ENCODE measurements around the gene CHRNA9.

DNA sequence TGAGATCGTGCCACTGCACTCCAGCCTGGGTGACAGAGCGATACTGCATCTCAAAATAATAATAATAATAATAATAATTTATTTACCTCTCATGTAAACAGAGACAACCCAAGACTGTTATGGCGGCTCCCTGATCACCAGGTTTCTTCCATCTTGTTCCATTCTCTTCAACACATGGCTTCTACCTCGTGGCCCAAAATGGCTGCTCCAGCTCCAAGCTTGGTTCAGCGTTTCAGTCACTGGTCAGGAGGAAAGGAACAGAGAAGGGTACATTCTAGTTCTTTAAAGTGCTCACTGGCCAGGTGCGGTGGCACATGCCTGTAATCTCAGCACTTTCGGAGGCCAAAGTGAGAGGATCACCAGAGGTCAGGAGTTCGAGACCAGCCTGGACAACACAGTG, 24.9 kb upstream of the CHRNA9 start:
- TF ChIP-seq CTBP1 (IDR thresholded peaks at IDR 0.05; ENCODE audit: borderline replicate concordance), result no peak
- TF ChIP-seq FOXM1 (IDR thresholded peaks at IDR 0.05; ENCODE audit: borderline replicate concordance), result no peak
- TF ChIP-seq SP1 (IDR thresholded peaks at IDR 0.05), result no peak
- no peak for TF ChIP-seq SUZ12 (IDR thresholded peaks at IDR 0.05)
- TF ChIP-seq BHLHE40 (IDR thresholded peaks at IDR 0.05; ENCODE audit: borderline replicate concordance), result no peak
- TF ChIP-seq HDGF (IDR thresholded peaks at IDR 0.05; ENCODE audit: borderline replicate concordance), result no peak
- TF ChIP-seq NFRKB (IDR thresholded peaks at IDR 0.05), result no peak
- TF ChIP-seq FOXK2 (IDR thresholded peaks at IDR 0.05), result no peak
- no peak for TF ChIP-seq FOXA1 (IDR thresholded peaks at IDR 0.05)
